GM18505 (cell line): ENCODE results near the gene ATAD3A.

Experiments
- ATAC-seq: cut with Tn5 transposase; IDR thresholded peaks from one replicate; pipeline ENCODE4 v1.9.1; 2021; ENCODE audit not compliant: unreplicated experiment
- POLR2A ChIP-seq: IDR thresholded peaks from 4 replicates; pipeline ENCODE4 v1.6.1; 2011; ENCODE audit warnings: borderline replicate concordance; ENCODE audit not compliant: insufficient read depth, insufficient read length; ENCODE audit errors: extremely low read depth

ATAD3A gene

DNA sequence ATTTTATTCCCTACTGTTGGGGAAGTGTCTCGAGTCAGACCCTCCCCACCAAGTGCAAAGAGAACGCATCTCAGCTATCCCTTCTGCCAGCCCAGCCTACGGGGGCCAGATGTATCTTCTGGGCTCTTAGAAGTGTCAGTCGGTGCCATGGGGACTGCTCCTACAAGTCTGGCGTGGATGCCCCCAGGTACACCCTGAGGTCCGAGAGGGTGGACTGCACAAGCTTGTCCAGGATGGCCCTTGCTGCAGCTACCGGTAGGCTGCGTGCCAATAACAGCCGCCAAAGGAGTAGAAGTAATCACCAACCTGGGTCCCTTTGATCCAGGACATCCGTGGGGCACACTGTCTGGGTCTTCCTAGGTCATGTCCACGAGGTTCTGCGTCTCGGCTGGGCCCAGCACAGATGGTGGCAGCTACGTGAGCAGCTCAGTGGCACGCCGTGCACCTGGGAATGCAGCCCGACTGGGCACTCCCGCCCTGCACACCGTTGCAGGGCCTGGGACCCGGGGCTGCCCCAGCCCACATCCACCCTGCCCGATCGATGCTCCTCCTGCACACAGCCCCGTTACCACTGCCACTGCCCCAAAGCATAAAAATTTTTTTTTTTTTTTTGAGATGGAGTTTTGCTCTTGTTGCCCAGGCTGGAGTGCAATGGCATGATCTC, 71.5 kb downstream of the ATAD3A start:
- ATAC-seq: no peak
- no peak for TF ChIP-seq POLR2A
